Stimulated activated memory B cell treated with anti-CD40 and anti-IgM and Interleukin-4, amounts not matched to agents 10 μg/mL and 1 μg/mL and 100 μg/mL, for 72 hours (primary cell): ENCODE results near the gene KRTAP10-2.
A peak's percentile ranks its signal among the peaks of the same experiment; 100 is the strongest.
"Not testable (repeated sequence)": the region's sequence is repeated elsewhere in the genome, so short reads cannot be mapped to it uniquely, and the experiment has no call there.

Experiments used
- ATAC-seq: fragments of 150-1000 bp; cut with Tn5 transposase; 2 replicates; pipeline ENCODE4 v1.10.0; 2021
- H3K27ac Mint-ChIP-seq: one replicate; pipeline ENCODE4 v1.8.0; 2022; ENCODE audit warnings: mild to moderate bottlenecking, mixed read lengths
- H3K27me3 Mint-ChIP-seq: one replicate; pipeline ENCODE4 v1.8.0; 2022; ENCODE audit warnings: mixed read lengths
- H3K36me3 Mint-ChIP-seq: one replicate; pipeline ENCODE4 v1.8.0; 2022; ENCODE audit warnings: mixed read lengths
- H3K4me1 Mint-ChIP-seq: one replicate; pipeline ENCODE4 v1.8.0; 2022; ENCODE audit warnings: mixed read lengths
- H3K4me3 Mint-ChIP-seq: one replicate; pipeline ENCODE4 v1.8.0; 2022; ENCODE audit warnings: mild to moderate bottlenecking, moderate library complexity, mixed read lengths
- H3K9me3 Mint-ChIP-seq: one replicate; pipeline ENCODE4 v1.8.0; 2022; ENCODE audit warnings: mixed read lengths

The KRTAP10-2 gene

GRCh38 chr21:44590311-44590721 is 39.0 kb upstream of the KRTAP10-2 start:
- Mint-ChIP-seq H3K9me3 (peaks cover 4% of the 10 kb centered on the region), H3K27ac (no peak overlapping the region), H3K27me3 (peaks cover 55% of the 10 kb centered on the region), H3K36me3 (no peaks in the 10 kb centered on the region), H3K4me3 (no peak overlapping the region), H3K4me1 (no peaks in the 10 kb centered on the region)
- ATAC-seq, result peak; percentile 34

- Mint-ChIP-seq H3K4me1 (no peaks in the 10 kb centered on the region), H3K9me3 (peaks cover 5% of the 10 kb centered on the region), H3K36me3 (no peaks in the 10 kb centered on the region), H3K27ac (no peak overlapping the region), H3K4me3 (no peak overlapping the region), H3K27me3 (peaks cover 61% of the 10 kb centered on the region)
- ATAC-seq, result peak; percentile 21
Measured at GRCh38 chr21:44589586-44590305, 38.4 kb upstream of the KRTAP10-2 start.

- H3K9me3 Mint-ChIP-seq, result peaks cover 5% of the 10 kb centered on the region
- ATAC-seq, result no peak
- no peaks in the 10 kb centered on the region for H3K4me1 Mint-ChIP-seq
- H3K27ac Mint-ChIP-seq, result no peak overlapping the region
- peaks cover 67% of the 10 kb centered on the region for H3K27me3 Mint-ChIP-seq
- H3K36me3 Mint-ChIP-seq, result no peaks in the 10 kb centered on the region
- no peak overlapping the region for H3K4me3 Mint-ChIP-seq
Measured at GRCh38 chr21:44589094-44589493, 37.8 kb upstream of the KRTAP10-2 start.

- no peak for ATAC-seq
- Mint-ChIP-seq H3K4me3 (no peak overlapping the region), H3K36me3 (peaks cover 13% of the 10 kb centered on the region), H3K4me1 (no peaks in the 10 kb centered on the region), H3K27me3 (peaks cover 74% of the 10 kb centered on the region), H3K27ac (no peak overlapping the region), H3K9me3 (peaks cover 17% of the 10 kb centered on the region)
Measured at GRCh38 chr21:44585892-44586291, 34.6 kb upstream of the KRTAP10-2 start.

GRCh38 chr21:44583800-44584147 is 32.5 kb upstream of the KRTAP10-2 start:
- no peak for ATAC-seq
- Mint-ChIP-seq H3K27ac (no peak overlapping the region), H3K27me3 (peaks cover 72% of the 10 kb centered on the region), H3K9me3 (peaks cover 21% of the 10 kb centered on the region), H3K4me3 (no peak overlapping the region), H3K4me1 (no peaks in the 10 kb centered on the region), H3K36me3 (peaks cover 19% of the 10 kb centered on the region)

GRCh38 chr21:44583089-44583799 is 31.9 kb upstream of the KRTAP10-2 start:
- no peak for ATAC-seq
- H3K9me3 Mint-ChIP-seq, result peaks cover 22% of the 10 kb centered on the region
- H3K27me3 Mint-ChIP-seq, result peaks cover 72% of the 10 kb centered on the region
- H3K27ac Mint-ChIP-seq, result no peak overlapping the region
- H3K4me3 Mint-ChIP-seq, result no peak overlapping the region
- no peaks in the 10 kb centered on the region for H3K4me1 Mint-ChIP-seq
- peaks cover 19% of the 10 kb centered on the region for H3K36me3 Mint-ChIP-seq

- no peak overlapping the region for H3K4me3 Mint-ChIP-seq
Measured at GRCh38 chr21:44582055-44582454, 30.8 kb upstream of the KRTAP10-2 start.

GRCh38 chr21:44581158-44581557 is 29.9 kb upstream of the KRTAP10-2 start:
- ATAC-seq, result no peak
- Mint-ChIP-seq H3K36me3 (peaks cover 19% of the 10 kb centered on the region), H3K27ac (no peak overlapping the region), H3K9me3 (peaks cover 34% of the 10 kb centered on the region), H3K4me3 (no peak overlapping the region), H3K4me1 (no peaks in the 10 kb centered on the region), H3K27me3 (peaks cover 55% of the 10 kb centered on the region)

More at GRCh38 chr21:44582055-44582454, 30.8 kb upstream of the KRTAP10-2 start:
- ATAC-seq, result no peak
- no peaks in the 10 kb centered on the region for H3K4me1 Mint-ChIP-seq
- peaks cover 31% of the 10 kb centered on the region for H3K9me3 Mint-ChIP-seq
- peaks cover 64% of the 10 kb centered on the region for H3K27me3 Mint-ChIP-seq
- no peak overlapping the region for H3K27ac Mint-ChIP-seq
- peaks cover 19% of the 10 kb centered on the region for H3K36me3 Mint-ChIP-seq

GRCh38 chr21:44580231-44580821 is 29.0 kb upstream of the KRTAP10-2 start, which contains the start of gene KRTAP10-5:
TSS of gene KRTAP10-5 (minus strand) at chr21:44580604. CDS start at chr21:44580578, 26 bp downstream.
- not testable (repeated sequence) for ATAC-seq, H3K4me3 Mint-ChIP-seq, H3K27ac Mint-ChIP-seq, H3K4me1 Mint-ChIP-seq
- Mint-ChIP-seq H3K36me3 (peaks cover 23% of the 10 kb centered on the region), H3K27me3 (peaks cover 55% of the 10 kb centered on the region), H3K9me3 (peaks cover 37% of the 10 kb centered on the region)

GRCh38 chr21:44579833-44580144 is 28.5 kb upstream of the KRTAP10-2 start:
- Mint-ChIP-seq H3K4me3 (no peak overlapping the region), H3K4me1 (peaks cover 4% of the 10 kb centered on the region), H3K36me3 (peaks cover 23% of the 10 kb centered on the region), H3K9me3 (peaks cover 36% of the 10 kb centered on the region), H3K27ac (no peak overlapping the region), H3K27me3 (peaks cover 55% of the 10 kb centered on the region)
- no peak for ATAC-seq

- peaks cover 55% of the 10 kb centered on the region for H3K27me3 Mint-ChIP-seq
- no peak overlapping the region for H3K27ac Mint-ChIP-seq
- peaks cover 36% of the 10 kb centered on the region for H3K9me3 Mint-ChIP-seq
- H3K4me3 Mint-ChIP-seq, result no peak overlapping the region
- H3K4me1 Mint-ChIP-seq, result peaks cover 9% of the 10 kb centered on the region
- H3K36me3 Mint-ChIP-seq, result peaks cover 23% of the 10 kb centered on the region
- peak; percentile 41 for ATAC-seq
Measured at GRCh38 chr21:44579056-44579832, 27.9 kb upstream of the KRTAP10-2 start.

GRCh38 chr21:44578371-44579055 is 27.2 kb upstream of the KRTAP10-2 start:
- H3K9me3 Mint-ChIP-seq, result peaks cover 36% of the 10 kb centered on the region
- H3K4me3 Mint-ChIP-seq, result no peak overlapping the region
- H3K27ac Mint-ChIP-seq, result no peak overlapping the region
- H3K27me3 Mint-ChIP-seq, result peaks cover 55% of the 10 kb centered on the region
- peaks cover 11% of the 10 kb centered on the region for H3K4me1 Mint-ChIP-seq
- ATAC-seq, result peak; percentile 20
- H3K36me3 Mint-ChIP-seq, result peaks cover 23% of the 10 kb centered on the region

- Mint-ChIP-seq H3K4me3 (no peak overlapping the region), H3K27me3 (peaks cover 66% of the 10 kb centered on the region), H3K27ac (no peak overlapping the region), H3K9me3 (peaks cover 29% of the 10 kb centered on the region), H3K36me3 (peaks cover 10% of the 10 kb centered on the region), H3K4me1 (peaks cover 11% of the 10 kb centered on the region)
- no peak for ATAC-seq
Measured at GRCh38 chr21:44576025-44576420, 24.7 kb upstream of the KRTAP10-2 start.

- H3K27me3 Mint-ChIP-seq, result peaks cover 69% of the 10 kb centered on the region
- ATAC-seq, result no peak
- H3K36me3 Mint-ChIP-seq, result peaks cover 10% of the 10 kb centered on the region
- no peak overlapping the region for H3K27ac Mint-ChIP-seq
- peaks cover 11% of the 10 kb centered on the region for H3K4me1 Mint-ChIP-seq
- no peak overlapping the region for H3K4me3 Mint-ChIP-seq
- peaks cover 28% of the 10 kb centered on the region for H3K9me3 Mint-ChIP-seq
Measured at GRCh38 chr21:44575307-44576024, 24.2 kb upstream of the KRTAP10-2 start.
